ENCODE data around the gene ANKS1A. TPM values are rescaled to one million over a fixed set of nuclear protein-coding genes. Genes with fewer than 3 reads are reported as not detected.

ANKS1A gene
- total and polyA plus RNA-seq, 4 experiments from 2014 or later: 1.2 to 15.6 (median 9.4) TPM

DNA sequence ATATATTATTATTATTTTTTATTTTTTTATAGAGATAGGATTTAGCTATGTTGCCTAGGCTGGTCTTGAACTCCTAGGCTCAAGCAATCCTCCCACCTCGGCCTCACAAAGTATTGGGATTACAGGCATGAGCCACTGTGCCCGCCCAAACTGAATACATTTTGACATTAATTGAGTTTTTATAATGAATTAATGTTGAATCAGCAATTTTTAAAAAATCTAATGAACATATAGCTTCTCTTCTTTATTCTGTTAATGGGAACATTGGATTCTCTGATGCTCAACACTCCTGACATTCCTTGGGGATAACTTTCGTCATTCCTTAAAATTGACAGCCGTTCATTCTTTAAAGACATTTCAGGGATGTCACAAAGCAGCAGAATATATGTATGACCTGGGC lies 52.4 kb downstream of the ANKS1A start:
- H3K4me1 ChIP-seq (ENCODE audit: insufficient read depth, low read length): no peaks in the 10 kb centered on the region
- ChIA-PET CTCF (ENCODE audit: partially characterized antibody) (no interaction called here), POLR2A (ENCODE audit: partially characterized antibody) (no interaction called here)
- no peaks in the 10 kb centered on the region for H3K36me3 ChIP-seq (ENCODE audit: insufficient read depth, low read length)
- H3K27me3 ChIP-seq (ENCODE audit: insufficient read depth, low read length): no peaks in the 10 kb centered on the region
- peaks cover 0 to 11% (median 3%) of the 10 kb centered on the region in 4 donors for H3K4me1 Mint-ChIP-seq
- H3K36me3 Mint-ChIP-seq: peaks cover 1 to 19% of the 10 kb centered on the region in 2 donors
- H3K27me3 Mint-ChIP-seq: no peaks in the 10 kb centered on the region
- DNase-seq: no peak
- H3K27ac ChIP-seq (ENCODE audit: low read depth, low read length): no peak overlapping the region
- H3K4me3 Mint-ChIP-seq: no peak overlapping the region
- intact Hi-C loops (cut with micrococcal nuclease): no loop called here
- peak overlapping the region in 1 of 7 donors; percentile 57 for H3K27ac Mint-ChIP-seq
- H3K9me3 ChIP-seq (ENCODE audit: control insufficient read depth in 1 of 2, low read length in 2 of 2): no peaks in the 10 kb centered on the region
- H3K9me3 Mint-ChIP-seq: no peaks in the 10 kb centered on the region
- H3K4me3 ChIP-seq (ENCODE audit: low read length in 2 of 2): no peak overlapping the region

DNA sequence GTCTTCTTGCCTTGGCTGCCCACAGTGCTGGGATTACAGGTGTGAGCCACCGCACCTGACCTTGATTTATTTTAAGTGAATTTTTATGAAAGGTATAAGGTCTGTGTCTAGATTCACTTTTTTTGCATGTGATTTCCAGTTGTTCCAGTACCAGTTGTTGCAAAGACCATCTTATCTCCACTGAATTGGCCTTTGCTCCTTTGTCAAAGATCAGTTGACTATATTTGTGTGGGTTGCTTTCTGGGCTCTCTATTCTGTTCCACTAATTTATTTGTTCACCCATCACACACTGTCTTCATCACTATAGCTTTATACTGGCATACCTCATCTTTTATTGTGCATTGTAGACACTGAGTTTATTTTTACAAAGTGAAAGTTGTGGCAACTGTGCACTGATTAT lies 56.3 kb downstream of the ANKS1A start:
- no peaks in the 10 kb centered on the region for H3K27me3 ChIP-seq (ENCODE audit: insufficient read depth, low read length)
- ChIA-PET POLR2A (ENCODE audit: partially characterized antibody) (no interaction called here), CTCF (ENCODE audit: partially characterized antibody) (no interaction called here)
- Mint-ChIP-seq H3K4me1 (peaks cover 0 to 9% (median 4%) of the 10 kb centered on the region in 4 donors), H3K9me3 (no peaks in the 10 kb centered on the region), H3K27me3 (no peaks in the 10 kb centered on the region), H3K4me3 (no peak overlapping the region), H3K27ac (no peak overlapping the region), H3K36me3 (peaks cover 1 to 15% of the 10 kb centered on the region in 2 donors)
- intact Hi-C loops (cut with micrococcal nuclease): no loop called here
- no peak for DNase-seq
- no peaks in the 10 kb centered on the region for H3K4me1 ChIP-seq (ENCODE audit: insufficient read depth, low read length)
- H3K4me3 ChIP-seq (ENCODE audit: low read length in 2 of 2): no peak overlapping the region
- no peak overlapping the region for H3K27ac ChIP-seq (ENCODE audit: low read depth, low read length)
- H3K9me3 ChIP-seq (ENCODE audit: control insufficient read depth in 1 of 2, low read length in 2 of 2): no peaks in the 10 kb centered on the region
- H3K36me3 ChIP-seq (ENCODE audit: insufficient read depth, low read length): no peaks in the 10 kb centered on the region

DNA sequence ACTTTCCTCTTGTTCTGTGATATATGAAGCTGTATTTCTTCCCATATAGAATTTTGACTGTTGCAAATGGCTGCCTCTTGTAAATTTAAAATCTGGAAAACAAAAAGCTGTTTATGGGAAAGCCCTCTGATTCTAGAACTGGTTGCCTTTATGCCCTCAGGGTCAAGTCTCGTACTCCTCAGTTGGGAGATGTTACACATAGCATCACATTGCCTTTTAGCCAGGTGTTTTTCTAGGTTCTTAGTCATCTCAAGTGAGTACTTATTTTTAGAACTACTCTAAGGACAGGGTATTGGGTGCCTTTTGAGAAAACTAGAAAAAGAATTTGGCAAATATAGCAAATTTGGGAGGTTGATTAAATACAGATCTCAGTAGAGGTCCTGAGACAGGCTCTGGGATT lies 58.5 kb downstream of the ANKS1A start:
- no peaks in the 10 kb centered on the region for H3K27me3 Mint-ChIP-seq
- H3K36me3 Mint-ChIP-seq: peaks cover 1 to 15% of the 10 kb centered on the region in 2 donors
- Histone ChIP-seq H3K36me3 (ENCODE audit: insufficient read depth, low read length) (no peaks in the 10 kb centered on the region), H3K4me3 (ENCODE audit: low read length in 2 of 2) (no peak overlapping the region), H3K9me3 (ENCODE audit: control insufficient read depth in 1 of 2, low read length in 2 of 2) (no peaks in the 10 kb centered on the region), H3K4me1 (ENCODE audit: insufficient read depth, low read length) (no peaks in the 10 kb centered on the region), H3K27me3 (ENCODE audit: insufficient read depth, low read length) (no peaks in the 10 kb centered on the region), H3K27ac (ENCODE audit: low read depth, low read length) (no peak overlapping the region)
- intact Hi-C loops (cut with micrococcal nuclease): no loop called here
- ChIA-PET POLR2A (ENCODE audit: partially characterized antibody) (no interaction called here), CTCF (ENCODE audit: partially characterized antibody) (interaction anchor here (1.3 kb wide), 1 partner anchor 37 kb away, joined by 3 read pairs; no protein-coding TSS in a partner anchor)
- peaks cover 0 to 8% (median 4%) of the 10 kb centered on the region in 4 donors for H3K4me1 Mint-ChIP-seq
- no peak overlapping the region for H3K4me3 Mint-ChIP-seq
- no peaks in the 10 kb centered on the region for H3K9me3 Mint-ChIP-seq
- DNase-seq: no peak
- no peak overlapping the region for H3K27ac Mint-ChIP-seq

DNA sequence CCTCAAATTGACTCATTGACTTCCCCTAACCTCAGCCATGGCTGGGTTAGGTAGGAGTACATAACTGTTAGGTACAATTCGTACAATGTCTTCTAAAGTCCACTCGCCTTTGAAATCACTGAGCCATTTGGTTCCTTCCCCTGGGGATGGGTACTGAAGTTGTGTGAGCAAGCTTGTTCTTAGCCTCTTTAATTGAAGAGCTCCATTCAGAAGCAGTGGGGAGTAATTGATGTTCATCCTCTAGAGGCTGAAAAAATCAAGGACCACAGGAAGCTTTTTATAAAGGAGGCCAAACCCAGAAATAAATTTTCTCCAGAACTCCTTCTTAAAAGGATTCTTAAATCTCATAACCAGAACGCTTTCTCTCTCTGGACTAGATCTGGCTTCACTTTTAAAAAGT lies 60.6 kb downstream of the ANKS1A start:
- Histone ChIP-seq H3K27ac (ENCODE audit: low read depth, low read length) (no peak overlapping the region), H3K4me1 (ENCODE audit: insufficient read depth, low read length) (no peaks in the 10 kb centered on the region), H3K9me3 (ENCODE audit: control insufficient read depth in 1 of 2, low read length in 2 of 2) (no peaks in the 10 kb centered on the region), H3K27me3 (ENCODE audit: insufficient read depth, low read length) (no peaks in the 10 kb centered on the region), H3K36me3 (ENCODE audit: insufficient read depth, low read length) (no peaks in the 10 kb centered on the region), H3K4me3 (ENCODE audit: low read length in 2 of 2) (no peak overlapping the region)
- Mint-ChIP-seq H3K27ac (no peak overlapping the region), H3K4me1 (peaks cover 0 to 10% (median 5%) of the 10 kb centered on the region in 4 donors), H3K36me3 (peaks cover 0 to 2% of the 10 kb centered on the region in 2 donors), H3K9me3 (no peaks in the 10 kb centered on the region), H3K4me3 (no peak overlapping the region), H3K27me3 (no peaks in the 10 kb centered on the region)
- CTCF ChIA-PET (ENCODE audit: partially characterized antibody): no interaction called here
- intact Hi-C loops (cut with micrococcal nuclease): no loop called here
- POLR2A ChIA-PET (ENCODE audit: partially characterized antibody): no interaction called here
- DNase-seq: no peak

DNA sequence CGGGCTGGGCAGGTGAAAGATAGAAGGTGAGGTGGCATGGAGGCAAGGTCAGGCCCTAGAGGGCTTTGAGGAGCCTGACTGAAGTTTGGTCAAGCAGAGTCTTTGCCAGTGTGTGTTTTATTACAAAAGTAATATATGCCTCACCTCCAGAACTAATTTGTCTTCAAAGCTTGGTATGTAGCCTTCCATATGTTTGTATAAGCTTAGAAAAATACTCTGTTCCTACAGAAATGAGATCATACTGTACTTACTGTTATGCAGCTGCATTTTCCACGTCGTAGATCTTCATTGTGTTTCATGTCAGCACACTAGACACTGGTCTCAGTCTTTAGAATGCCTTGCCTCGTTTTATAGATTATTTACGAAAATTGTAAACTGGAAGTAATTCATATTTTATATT lies 61.8 kb downstream of the ANKS1A start:
- intact Hi-C loops (cut with micrococcal nuclease): no loop called here
- Mint-ChIP-seq H3K27me3 (no peaks in the 10 kb centered on the region), H3K36me3 (no peaks in the 10 kb centered on the region), H3K4me1 (peaks cover 0 to 10% (median 6%) of the 10 kb centered on the region in 4 donors), H3K4me3 (no peak overlapping the region), H3K9me3 (no peaks in the 10 kb centered on the region), H3K27ac (no peak overlapping the region)
- Histone ChIP-seq H3K4me1 (ENCODE audit: insufficient read depth, low read length) (no peaks in the 10 kb centered on the region), H3K4me3 (ENCODE audit: low read length in 2 of 2) (no peak overlapping the region), H3K9me3 (ENCODE audit: control insufficient read depth in 1 of 2, low read length in 2 of 2) (no peaks in the 10 kb centered on the region), H3K36me3 (ENCODE audit: insufficient read depth, low read length) (no peaks in the 10 kb centered on the region), H3K27ac (ENCODE audit: low read depth, low read length) (no peak overlapping the region), H3K27me3 (ENCODE audit: insufficient read depth, low read length) (no peaks in the 10 kb centered on the region)
- ChIA-PET POLR2A (ENCODE audit: partially characterized antibody) (no interaction called here), CTCF (ENCODE audit: partially characterized antibody) (interaction anchor here (0.6 kb wide), 1 partner anchor 797 kb away, joined by 5 read pairs; no protein-coding TSS in a partner anchor)
- no peak for DNase-seq

DNA sequence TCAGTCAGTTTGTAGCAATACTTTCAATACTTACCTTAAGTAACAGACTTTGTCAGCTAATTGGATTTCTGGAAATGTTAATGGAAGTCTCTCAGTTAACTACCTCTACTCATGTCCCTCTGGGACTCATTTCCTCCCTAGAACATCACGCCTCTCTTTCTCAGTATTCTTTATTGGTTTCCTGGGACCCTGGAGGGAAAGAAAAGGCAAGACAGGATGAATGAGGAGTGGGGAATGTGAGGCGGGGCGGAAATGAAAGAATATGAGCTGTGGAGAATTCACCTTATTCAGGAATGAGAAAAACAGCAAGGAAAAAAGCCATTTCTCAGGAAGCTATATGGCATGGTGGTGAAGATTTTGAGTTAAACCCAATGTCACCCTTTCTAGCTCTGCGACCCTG lies 62.7 kb downstream of the ANKS1A start:
- intact Hi-C loops (cut with micrococcal nuclease): no loop called here
- ChIA-PET CTCF (ENCODE audit: partially characterized antibody) (no interaction called here), POLR2A (ENCODE audit: partially characterized antibody) (no interaction called here)
- Histone ChIP-seq H3K36me3 (ENCODE audit: insufficient read depth, low read length) (no peaks in the 10 kb centered on the region), H3K27me3 (ENCODE audit: insufficient read depth, low read length) (no peaks in the 10 kb centered on the region), H3K27ac (ENCODE audit: low read depth, low read length) (no peak overlapping the region), H3K4me1 (ENCODE audit: insufficient read depth, low read length) (no peaks in the 10 kb centered on the region), H3K4me3 (ENCODE audit: low read length in 2 of 2) (no peak overlapping the region), H3K9me3 (ENCODE audit: control insufficient read depth in 1 of 2, low read length in 2 of 2) (no peaks in the 10 kb centered on the region)
- H3K4me3 Mint-ChIP-seq: no peak overlapping the region
- H3K27me3 Mint-ChIP-seq: no peaks in the 10 kb centered on the region
- peaks cover 0 to 10% (median 6%) of the 10 kb centered on the region in 4 donors for H3K4me1 Mint-ChIP-seq
- H3K27ac Mint-ChIP-seq: no peak overlapping the region
- H3K36me3 Mint-ChIP-seq: no peaks in the 10 kb centered on the region
- DNase-seq: no peak
- H3K9me3 Mint-ChIP-seq: no peaks in the 10 kb centered on the region

DNA sequence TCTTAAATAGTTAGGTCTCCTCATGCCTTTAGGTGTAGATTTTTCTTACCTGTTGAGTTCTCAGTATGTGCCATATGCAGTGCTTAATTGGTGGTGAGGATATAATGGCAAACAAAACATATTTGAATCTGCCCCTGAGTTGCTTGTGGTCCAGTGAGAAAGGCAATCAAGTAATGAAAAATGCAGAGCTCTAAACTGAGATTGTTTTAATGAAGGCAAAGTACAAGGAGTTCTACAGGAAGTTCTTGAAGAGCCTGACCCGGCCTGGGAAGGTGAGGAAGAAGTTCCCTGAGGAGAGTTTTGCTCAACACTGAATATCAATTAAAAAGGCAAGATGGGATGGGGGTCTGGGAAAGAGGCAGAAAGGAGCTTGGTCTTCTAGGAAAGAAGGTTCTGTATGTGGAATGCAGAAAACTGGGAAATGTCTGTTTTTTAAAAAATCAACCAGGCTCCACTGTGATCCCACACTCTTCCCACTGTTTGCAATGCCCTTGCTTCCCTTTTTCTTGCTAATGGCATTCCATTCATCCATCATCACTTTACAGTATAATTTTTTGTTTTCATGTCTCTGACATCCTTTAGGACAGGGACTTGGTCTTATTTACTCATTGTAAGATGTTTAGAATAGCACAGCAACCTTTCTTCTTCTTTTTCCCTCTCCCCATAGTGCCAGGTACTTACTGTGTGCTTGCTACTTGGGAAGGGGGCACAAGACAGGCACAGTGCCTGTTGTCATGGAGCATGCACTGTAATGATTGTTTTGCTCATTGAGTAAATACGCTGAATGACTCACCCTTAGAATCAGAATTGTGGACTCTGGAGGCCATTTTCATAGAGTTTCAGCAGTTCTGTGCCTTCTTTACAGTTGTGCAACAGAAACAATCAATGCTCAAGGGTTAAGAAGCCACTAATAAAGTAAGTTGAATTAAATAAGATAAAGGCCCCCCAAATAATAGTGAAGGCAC lies 64.3 kb downstream of the ANKS1A start:
- Mint-ChIP-seq H3K4me1 (peaks cover 0 to 10% (median 6%) of the 10 kb centered on the region in 4 donors), H3K4me3 (no peak overlapping the region), H3K9me3 (no peaks in the 10 kb centered on the region), H3K36me3 (peaks cover 0 to 2% of the 10 kb centered on the region in 2 donors), H3K27ac (peak overlapping the region in 2 of 7 donors; percentile 4 to 14), H3K27me3 (no peaks in the 10 kb centered on the region)
- ChIA-PET CTCF (ENCODE audit: partially characterized antibody) (no interaction called here), POLR2A (ENCODE audit: partially characterized antibody) (no interaction called here)
- Histone ChIP-seq H3K4me3 (ENCODE audit: low read length in 2 of 2) (no peak overlapping the region), H3K9me3 (ENCODE audit: control insufficient read depth in 1 of 2, low read length in 2 of 2) (no peaks in the 10 kb centered on the region), H3K27me3 (ENCODE audit: insufficient read depth, low read length) (no peaks in the 10 kb centered on the region), H3K4me1 (ENCODE audit: insufficient read depth, low read length) (no peaks in the 10 kb centered on the region), H3K36me3 (ENCODE audit: insufficient read depth, low read length) (no peaks in the 10 kb centered on the region), H3K27ac (ENCODE audit: low read depth, low read length) (no peak overlapping the region)
- intact Hi-C loops (cut with micrococcal nuclease): no loop called here
- no peak for DNase-seq

Data from CD4-positive, alpha-beta memory T cell (primary cell).